Activated CD8-positive, alpha-beta memory T cell treated with anti-CD3 and anti-CD28 coated beads, Interleukin-2, amount 10 ng/mL, durations not matched to agents 7 days and 5 days (primary cell): ENCODE data around the gene ULK4. TPM values are rescaled to one million over a fixed set of nuclear protein-coding genes. Genes with fewer than 3 reads are reported as not detected.

Experiments
- ATAC-seq: fragments of 150-1000 bp; cut with Tn5 transposase; one replicate; pipeline ENCODE4 v1.10.0; 2021; ENCODE audit warnings: moderate library complexity
- CTCF ChIA-PET: fragments of 350-600 bp; sonication (Branson Sonifier 250); formaldehyde crosslinking; loops from one replicate; lab custom pipeline; 2021; ENCODE audit warnings: antibody characterized with exemption; lab: Charles Lee
- DNase-seq: peaks from one replicate; pipeline ENCODE4 v3.0.0-alpha.2; 2020
- H3K27ac Mint-ChIP-seq: one replicate; pipeline ENCODE4 v1.8.0; 2021; ENCODE audit warnings: mild to moderate bottlenecking, mixed read lengths
- H3K27me3 Mint-ChIP-seq: one replicate; pipeline ENCODE4 v1.8.0; 2021; ENCODE audit warnings: mixed read lengths
- H3K36me3 Mint-ChIP-seq: one replicate; pipeline ENCODE4 v1.8.0; 2021; ENCODE audit warnings: mild to moderate bottlenecking, mixed read lengths
- H3K4me1 Mint-ChIP-seq: one replicate; pipeline ENCODE4 v1.8.0; 2021; ENCODE audit warnings: mixed read lengths
- H3K4me3 Mint-ChIP-seq: one replicate; pipeline ENCODE4 v1.8.0; 2021; ENCODE audit warnings: mild to moderate bottlenecking, moderate library complexity, mixed read lengths
- H3K9me3 Mint-ChIP-seq: one replicate; pipeline ENCODE4 v1.8.0; 2022; ENCODE audit warnings: low read depth, mixed read lengths
- total RNA-seq, 2 experiments: library from RNA; stranded (reverse); gene quantifications; one replicate each; pipeline ENCODE4 v1.2.3, GENCODE V29; 2021

Gene ULK4
- total RNA-seq, 2 experiments from 2014 or later, result 9.5 to 13.3 TPM

GRCh38 chr3:41317298-41317697, 644.6 kb downstream of the ULK4 start:
- DNase-seq (no peak), ATAC-seq (no peak)
- H3K27me3 Mint-ChIP-seq, result no peaks in the 10 kb centered on the region
- H3K4me3 Mint-ChIP-seq, result no peak overlapping the region
- H3K27ac Mint-ChIP-seq, result no peak overlapping the region
- CTCF ChIA-PET, result no interaction called here
- H3K36me3 Mint-ChIP-seq, result no peaks in the 10 kb centered on the region
- H3K4me1 Mint-ChIP-seq, result no peaks in the 10 kb centered on the region
- no peaks in the 10 kb centered on the region for H3K9me3 Mint-ChIP-seq

GRCh38 chr3:41315126-41315525, 646.8 kb downstream of the ULK4 start:
- H3K27me3 Mint-ChIP-seq, result no peaks in the 10 kb centered on the region
- CTCF ChIA-PET, result no interaction called here
- H3K4me3 Mint-ChIP-seq, result no peak overlapping the region
- H3K9me3 Mint-ChIP-seq, result no peaks in the 10 kb centered on the region
- H3K4me1 Mint-ChIP-seq, result no peaks in the 10 kb centered on the region
- no peaks in the 10 kb centered on the region for H3K36me3 Mint-ChIP-seq
- H3K27ac Mint-ChIP-seq, result no peak overlapping the region
- ATAC-seq (no peak), DNase-seq (no peak)

- Mint-ChIP-seq H3K9me3 (no peaks in the 10 kb centered on the region), H3K27ac (no peak overlapping the region), H3K27me3 (peaks cover 2% of the 10 kb centered on the region), H3K36me3 (no peaks in the 10 kb centered on the region), H3K4me1 (no peaks in the 10 kb centered on the region), H3K4me3 (no peak overlapping the region)
- CTCF ChIA-PET, result no interaction called here
- DNase-seq (no peak), ATAC-seq (no peak)
Measured at GRCh38 chr3:41308119-41308518, 653.8 kb downstream of the ULK4 start.

- H3K4me1 Mint-ChIP-seq, result no peaks in the 10 kb centered on the region
- DNase-seq (no peak), ATAC-seq (no peak)
- no peaks in the 10 kb centered on the region for H3K36me3 Mint-ChIP-seq
- no peak overlapping the region for H3K4me3 Mint-ChIP-seq
- H3K27me3 Mint-ChIP-seq, result peaks cover 2% of the 10 kb centered on the region
- H3K9me3 Mint-ChIP-seq, result no peaks in the 10 kb centered on the region
- no peak overlapping the region for H3K27ac Mint-ChIP-seq
- CTCF ChIA-PET, result no interaction called here
Measured at GRCh38 chr3:41307065-41307464, 654.8 kb downstream of the ULK4 start.

- Mint-ChIP-seq H3K9me3 (no peaks in the 10 kb centered on the region), H3K27me3 (peaks cover 2% of the 10 kb centered on the region), H3K27ac (no peak overlapping the region), H3K36me3 (no peaks in the 10 kb centered on the region), H3K4me1 (no peaks in the 10 kb centered on the region), H3K4me3 (no peak overlapping the region)
- no peak for DNase-seq
- no peak for ATAC-seq
- CTCF ChIA-PET, result no interaction called here
Measured at GRCh38 chr3:41304593-41304992, 657.3 kb downstream of the ULK4 start.

- ATAC-seq (no peak), DNase-seq (no peak)
- H3K4me3 Mint-ChIP-seq, result no peak overlapping the region
- H3K27ac Mint-ChIP-seq, result no peak overlapping the region
- no peaks in the 10 kb centered on the region for H3K4me1 Mint-ChIP-seq
- CTCF ChIA-PET, result no interaction called here
- no peaks in the 10 kb centered on the region for H3K9me3 Mint-ChIP-seq
- no peaks in the 10 kb centered on the region for H3K36me3 Mint-ChIP-seq
- H3K27me3 Mint-ChIP-seq, result no peaks in the 10 kb centered on the region
Measured at GRCh38 chr3:41302295-41302694, 659.6 kb downstream of the ULK4 start.

- Mint-ChIP-seq H3K36me3 (no peaks in the 10 kb centered on the region), H3K27ac (no peak overlapping the region), H3K4me1 (no peaks in the 10 kb centered on the region), H3K9me3 (no peaks in the 10 kb centered on the region), H3K27me3 (no peaks in the 10 kb centered on the region), H3K4me3 (no peak overlapping the region)
- no peak for ATAC-seq
- CTCF ChIA-PET, result no interaction called here
- DNase-seq, result no peak
Measured at GRCh38 chr3:41301548-41301947, 660.4 kb downstream of the ULK4 start.

GRCh38 chr3:41299036-41299435, 662.9 kb downstream of the ULK4 start:
- H3K4me1 Mint-ChIP-seq, result no peaks in the 10 kb centered on the region
- H3K27ac Mint-ChIP-seq, result no peak overlapping the region
- H3K4me3 Mint-ChIP-seq, result no peak overlapping the region
- DNase-seq (no peak), ATAC-seq (no peak)
- no peaks in the 10 kb centered on the region for H3K36me3 Mint-ChIP-seq
- H3K27me3 Mint-ChIP-seq, result no peaks in the 10 kb centered on the region
- CTCF ChIA-PET, result no interaction called here
- H3K9me3 Mint-ChIP-seq, result no peaks in the 10 kb centered on the region

- H3K36me3 Mint-ChIP-seq, result no peaks in the 10 kb centered on the region
- no peaks in the 10 kb centered on the region for H3K4me1 Mint-ChIP-seq
- CTCF ChIA-PET, result no interaction called here
- no peak overlapping the region for H3K4me3 Mint-ChIP-seq
- H3K27me3 Mint-ChIP-seq, result no peaks in the 10 kb centered on the region
- no peak overlapping the region for H3K27ac Mint-ChIP-seq
- DNase-seq, result no peak
- no peaks in the 10 kb centered on the region for H3K9me3 Mint-ChIP-seq
- no peak for ATAC-seq
Measured at GRCh38 chr3:41297750-41298149, 664.2 kb downstream of the ULK4 start.

GRCh38 chr3:41296556-41296955, 665.3 kb downstream of the ULK4 start:
- no peaks in the 10 kb centered on the region for H3K27me3 Mint-ChIP-seq
- no peaks in the 10 kb centered on the region for H3K4me1 Mint-ChIP-seq
- CTCF ChIA-PET, result no interaction called here
- no peaks in the 10 kb centered on the region for H3K9me3 Mint-ChIP-seq
- no peak for DNase-seq
- ATAC-seq, result no peak
- H3K27ac Mint-ChIP-seq, result no peak overlapping the region
- no peaks in the 10 kb centered on the region for H3K36me3 Mint-ChIP-seq
- no peak overlapping the region for H3K4me3 Mint-ChIP-seq

- CTCF ChIA-PET, result no interaction called here
- no peak for DNase-seq
- Mint-ChIP-seq H3K36me3 (no peaks in the 10 kb centered on the region), H3K27ac (no peak overlapping the region), H3K4me1 (no peaks in the 10 kb centered on the region), H3K9me3 (no peaks in the 10 kb centered on the region), H3K4me3 (no peak overlapping the region), H3K27me3 (no peaks in the 10 kb centered on the region)
- no peak for ATAC-seq
Measured at GRCh38 chr3:41295740-41296139, 666.2 kb downstream of the ULK4 start.

- Mint-ChIP-seq H3K9me3 (no peaks in the 10 kb centered on the region), H3K27ac (no peak overlapping the region), H3K36me3 (no peaks in the 10 kb centered on the region), H3K27me3 (no peaks in the 10 kb centered on the region), H3K4me3 (no peak overlapping the region), H3K4me1 (no peaks in the 10 kb centered on the region)
- CTCF ChIA-PET, result no interaction called here
- DNase-seq, result no peak
- no peak for ATAC-seq
Measured at GRCh38 chr3:41293169-41293681, 668.7 kb downstream of the ULK4 start.

- no peak for ATAC-seq
- Mint-ChIP-seq H3K9me3 (no peaks in the 10 kb centered on the region), H3K4me3 (no peak overlapping the region), H3K27ac (no peak overlapping the region), H3K27me3 (no peaks in the 10 kb centered on the region), H3K36me3 (no peaks in the 10 kb centered on the region), H3K4me1 (peaks cover 5% of the 10 kb centered on the region)
- DNase-seq, result no peak
- CTCF ChIA-PET, result no interaction called here
Measured at GRCh38 chr3:41290736-41291135, 671.2 kb downstream of the ULK4 start.

- Mint-ChIP-seq H3K27ac (no peak overlapping the region), H3K27me3 (no peaks in the 10 kb centered on the region), H3K9me3 (no peaks in the 10 kb centered on the region), H3K4me3 (no peak overlapping the region), H3K36me3 (no peaks in the 10 kb centered on the region), H3K4me1 (peaks cover 7% of the 10 kb centered on the region)
- DNase-seq, result no peak
- ATAC-seq, result no peak
- CTCF ChIA-PET, result no interaction called here
Measured at GRCh38 chr3:41290306-41290705, 671.6 kb downstream of the ULK4 start.

GRCh38 chr3:41288785-41289184, 673.1 kb downstream of the ULK4 start:
- H3K36me3 Mint-ChIP-seq, result no peaks in the 10 kb centered on the region
- DNase-seq, result no peak
- no peak for ATAC-seq
- H3K9me3 Mint-ChIP-seq, result no peaks in the 10 kb centered on the region
- no peaks in the 10 kb centered on the region for H3K27me3 Mint-ChIP-seq
- H3K27ac Mint-ChIP-seq, result no peak overlapping the region
- no peak overlapping the region for H3K4me3 Mint-ChIP-seq
- peaks cover 7% of the 10 kb centered on the region for H3K4me1 Mint-ChIP-seq
- CTCF ChIA-PET, result no interaction called here
